HG03378 (cell line): Measurements from ENCODE around the gene SPINK4.

Experiments used
- ATAC-seq: cut with Tn5 transposase; IDR thresholded peaks from one replicate; pipeline ENCODE4 v1.9.1; 2021; ENCODE audit warnings: mild to moderate bottlenecking, moderate library complexity; ENCODE audit not compliant: unreplicated experiment

SPINK4 gene

GRCh38 chr9:33229359-33230114, 10.4 kb upstream of the SPINK4 start:
- ATAC-seq: no peak

- no peak for ATAC-seq
These were observed 9.0 kb upstream of the SPINK4 start for GRCh38 chr9:33230756-33231622.

- ATAC-seq: no peak
These were observed 8.4 kb upstream of the SPINK4 start for GRCh38 chr9:33231623-33231942.

GRCh38 chr9:33232815-33233214, 7.2 kb upstream of the SPINK4 start:
- no peak for ATAC-seq

DNA sequence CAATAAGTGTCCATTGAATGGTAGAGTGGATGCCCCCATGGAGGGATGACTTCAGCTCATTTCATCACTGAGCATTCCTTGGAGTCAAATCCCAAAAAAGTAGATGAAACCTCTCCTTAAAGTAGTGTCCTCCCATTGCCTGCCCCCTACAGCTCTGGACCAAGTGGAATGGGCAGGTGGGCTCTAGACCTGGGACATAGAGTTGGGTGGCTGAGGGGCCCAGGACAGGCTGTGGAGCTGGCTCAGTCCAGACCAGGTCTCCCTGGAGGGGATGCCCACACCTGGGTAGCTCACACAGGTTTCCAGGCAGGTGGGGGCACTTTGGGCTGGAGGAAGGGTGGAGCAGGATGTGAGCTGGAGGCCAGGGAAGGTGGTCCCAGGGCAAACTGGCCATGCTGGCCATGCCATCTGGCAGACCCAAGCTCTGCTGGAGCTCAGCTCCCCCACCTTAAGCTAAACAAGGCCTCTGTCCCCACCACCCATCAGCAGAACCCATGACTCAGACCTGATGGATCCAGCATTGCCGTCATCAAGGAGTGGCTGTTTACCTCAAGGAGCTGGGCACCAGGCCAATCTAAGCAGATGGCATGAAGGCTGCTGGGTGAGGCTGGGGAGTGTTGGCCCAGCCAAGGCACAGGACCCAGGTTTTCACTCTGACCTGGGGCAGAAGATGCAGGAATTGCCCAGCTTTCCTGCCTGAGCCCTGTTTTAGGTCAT, 6.2 kb upstream of the SPINK4 start:
- no peak for ATAC-seq

- no peak for ATAC-seq
These were observed 5.2 kb upstream of the SPINK4 start for GRCh38 chr9:33234511-33235467.

DNA sequence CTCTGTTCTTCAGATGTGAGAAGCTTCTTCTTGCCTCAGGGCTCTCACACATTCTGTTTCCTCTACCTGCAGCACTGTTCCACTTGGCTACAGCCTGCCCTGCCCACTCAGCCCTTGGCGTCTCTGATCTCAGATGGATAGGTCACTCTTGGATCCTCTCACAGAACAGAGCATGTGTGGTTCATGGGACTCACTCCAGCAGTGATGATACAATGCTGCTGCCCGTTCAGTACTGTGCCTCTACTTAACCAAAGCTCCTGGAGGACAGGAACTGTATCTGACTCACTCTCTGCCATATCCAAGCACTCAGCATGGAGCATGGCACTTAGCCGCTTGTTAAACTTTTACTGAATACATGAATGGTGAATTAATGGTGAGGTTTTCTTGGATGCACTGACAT, 3.4 kb upstream of the SPINK4 start:
- no peak for ATAC-seq

- ATAC-seq: no peak
These were observed 1.3 kb downstream of the SPINK4 start for GRCh38 chr9:33241298-33241697.

DNA sequence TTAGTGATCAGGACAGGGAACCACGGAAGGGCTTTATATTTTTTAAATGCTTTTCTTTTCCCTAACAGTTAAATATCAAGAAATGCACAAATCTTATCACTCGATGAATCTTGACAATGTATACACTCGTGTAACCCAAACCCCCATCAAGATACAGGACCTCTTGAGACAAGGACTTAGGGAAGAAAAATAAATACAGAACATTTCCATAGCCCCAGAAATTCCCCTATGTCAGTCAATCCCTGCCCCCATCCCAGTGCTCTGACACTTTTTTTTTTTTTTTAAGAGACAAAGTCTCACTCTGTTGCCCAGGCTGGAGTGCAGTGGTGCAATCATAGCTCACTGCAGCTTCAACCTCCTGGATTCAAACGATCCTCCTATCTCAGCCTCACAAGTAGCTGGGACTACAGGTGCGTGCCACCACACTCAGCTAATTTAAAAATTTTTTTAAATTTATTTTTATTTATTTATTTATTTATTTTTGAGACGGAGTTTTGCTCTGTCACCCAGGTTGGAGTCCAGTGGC, 2.7 kb downstream of the SPINK4 start:
- ATAC-seq: no peak

DNA sequence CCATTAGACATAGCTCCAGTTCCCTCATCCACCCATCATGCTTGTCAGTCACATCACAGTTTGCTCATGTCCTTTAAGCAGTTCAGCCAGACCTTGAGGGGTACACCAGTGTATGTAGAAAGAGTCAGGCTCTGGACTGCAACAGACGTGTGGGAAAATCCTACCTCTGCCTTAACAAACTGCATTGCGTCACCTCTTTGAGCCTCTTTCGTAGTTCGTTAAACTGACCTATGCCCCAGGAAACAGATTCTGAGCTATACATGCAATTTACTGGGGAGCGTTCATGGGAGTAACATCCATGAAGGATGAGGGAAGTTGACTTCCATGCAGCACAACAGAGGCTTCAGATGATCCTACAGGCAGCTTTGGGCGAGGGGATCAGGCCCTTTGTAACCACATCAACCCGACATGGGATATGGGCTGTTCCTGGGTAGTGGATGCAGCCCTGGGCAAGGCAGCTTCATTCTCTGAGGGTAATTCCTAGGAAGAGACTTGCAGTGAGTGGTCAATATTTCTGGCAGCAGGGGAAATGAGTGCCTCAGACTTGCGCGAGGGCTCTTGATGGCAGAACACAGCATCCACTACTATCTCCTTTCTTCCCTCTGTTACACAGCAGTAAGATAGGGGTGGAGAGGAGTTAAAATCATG, 4.3 kb downstream of the SPINK4 start:
- ATAC-seq: no peak

GRCh38 chr9:33245341-33245740, 5.4 kb downstream of the SPINK4 start:
- ATAC-seq: no peak

- ATAC-seq: no peak
These were observed 6.4 kb downstream of the SPINK4 start for GRCh38 chr9:33246269-33246860.

DNA sequence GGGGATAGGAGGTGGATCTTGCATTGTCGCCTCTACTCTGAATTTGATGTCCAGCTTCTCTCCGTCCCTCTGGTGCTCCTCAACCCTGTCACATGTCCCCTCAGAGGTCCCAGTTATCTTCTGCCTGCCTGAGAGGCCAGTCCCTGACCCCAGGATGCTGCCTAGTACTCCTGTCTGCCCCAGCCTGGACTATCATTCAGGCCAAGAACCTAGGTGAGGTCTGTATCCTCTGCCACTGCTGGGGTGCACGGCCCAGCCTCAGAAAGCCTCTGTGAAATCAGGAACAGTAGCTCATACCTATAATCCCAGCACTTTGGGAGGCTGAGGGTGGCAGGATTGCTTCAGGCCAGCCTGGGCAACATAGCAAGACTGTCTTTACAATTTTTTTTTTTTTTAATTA, 8.6 kb downstream of the SPINK4 start:
- no peak for ATAC-seq

GRCh38 chr9:33249087-33249658, 9.2 kb downstream of the SPINK4 start:
- peak; percentile 58 for ATAC-seq

- ATAC-seq: no peak
These were observed 10.0 kb downstream of the SPINK4 start for GRCh38 chr9:33249983-33250382.

DNA sequence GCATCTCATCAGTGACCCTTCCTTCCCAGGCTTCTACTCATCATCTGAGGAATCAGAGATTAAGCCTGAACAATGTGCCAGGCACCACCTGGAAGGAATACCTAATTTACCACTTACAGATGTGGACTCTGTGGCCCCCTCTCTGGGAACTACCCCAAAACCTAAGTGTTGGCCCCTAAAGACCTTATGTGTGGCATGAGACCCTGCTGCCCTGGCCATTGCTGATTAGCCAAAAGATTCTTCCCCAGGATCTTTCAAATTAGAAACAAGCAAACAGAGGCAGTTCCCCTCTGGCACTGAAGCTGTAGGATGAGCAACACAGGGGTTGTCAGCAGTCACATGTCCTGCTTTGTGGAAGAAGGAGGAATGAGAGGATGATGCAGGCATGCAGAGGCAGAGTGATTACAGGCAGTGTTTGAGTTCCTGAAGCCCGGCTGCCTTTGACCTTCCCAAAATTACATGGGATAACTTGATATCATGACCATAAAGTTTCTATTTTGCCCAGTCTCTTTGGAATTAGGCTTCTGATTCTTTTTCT, 10.6 kb downstream of the SPINK4 start:
- no peak for ATAC-seq

GRCh38 chr9:33254211-33254610, 14.2 kb downstream of the SPINK4 start:
- ATAC-seq: no peak

DNA sequence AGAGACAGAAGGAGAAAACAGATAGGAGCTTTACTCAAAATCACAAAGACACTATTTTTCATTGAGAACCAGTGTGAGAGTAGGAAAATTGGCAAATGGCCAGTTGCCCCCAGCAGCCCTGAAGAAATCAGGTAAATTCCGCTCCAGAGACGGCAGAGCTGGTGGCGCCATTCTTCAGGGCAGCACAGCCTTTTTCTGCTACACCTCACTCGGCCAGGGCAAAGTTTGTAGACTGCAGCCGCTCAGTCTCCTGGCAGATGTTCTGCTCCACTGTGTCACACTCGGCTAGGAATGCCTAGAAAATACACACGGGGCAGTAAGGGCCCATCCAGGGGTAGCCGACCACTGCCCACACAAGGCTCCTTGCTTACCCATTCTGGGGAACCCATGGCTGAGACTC, 15.0 kb downstream of the SPINK4 start:
- ATAC-seq: no peak

DNA sequence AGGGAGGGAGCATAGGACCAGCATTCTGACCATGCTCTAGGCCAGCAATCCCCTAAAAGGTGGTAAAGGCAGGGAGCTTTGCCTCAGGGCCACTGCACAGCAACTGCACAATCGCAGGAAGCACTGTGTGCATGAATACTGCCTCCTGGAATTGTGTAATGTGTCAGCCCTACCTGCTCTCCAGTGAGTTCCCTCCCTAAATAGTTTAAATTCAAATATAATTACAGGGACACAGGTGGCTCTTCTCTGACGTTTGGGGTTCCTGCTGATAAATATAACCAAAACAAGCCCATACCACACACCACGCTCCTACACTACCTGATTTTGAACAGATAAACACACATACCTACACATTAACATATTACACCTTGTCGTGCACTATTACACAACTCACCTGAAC, 15.5 kb downstream of the SPINK4 start:
- ATAC-seq: no peak
